ENCODE results near the gene TTLL9. TPM values are rescaled to one million over a fixed set of nuclear protein-coding genes. Genes with fewer than 3 reads are reported as not detected.

The TTLL9 gene
- total and polyA plus RNA-seq, 8 donors = 0.20 to 6.2 (median 2.3) TPM

DNA sequence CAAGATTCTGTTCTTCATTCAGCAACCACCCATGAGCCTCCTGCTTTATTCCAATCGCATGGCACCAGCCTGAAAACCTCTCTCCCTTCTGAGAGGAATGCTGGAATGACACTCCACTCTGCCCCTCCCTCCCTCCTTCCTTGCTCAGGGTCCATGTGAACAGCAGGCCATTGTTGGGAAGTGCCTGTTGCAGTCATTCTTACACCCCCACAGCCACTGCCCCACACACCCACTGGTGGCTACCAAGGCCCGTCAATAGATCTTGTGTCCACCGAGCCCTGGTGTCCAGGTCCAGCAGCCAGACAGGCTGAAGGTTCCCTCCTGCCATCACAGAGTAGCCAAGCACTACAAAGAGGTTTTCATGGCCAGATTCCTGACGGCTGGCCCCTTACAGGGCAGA lies 74.9 kb downstream of the TTLL9 start:
- Histone ChIP-seq H3K9me3 (no peaks in the 10 kb centered on the region), H3K4me1 (peaks cover 0 to 4% of the 10 kb centered on the region in 2 donors), H3K36me3 (peaks cover 0 to 79% of the 10 kb centered on the region in 2 donors), H3K27ac (no peak overlapping the region), H3K27me3 (no peaks in the 10 kb centered on the region), H3K4me3 (no peak overlapping the region)
- TF ChIP-seq, protein P1, sequence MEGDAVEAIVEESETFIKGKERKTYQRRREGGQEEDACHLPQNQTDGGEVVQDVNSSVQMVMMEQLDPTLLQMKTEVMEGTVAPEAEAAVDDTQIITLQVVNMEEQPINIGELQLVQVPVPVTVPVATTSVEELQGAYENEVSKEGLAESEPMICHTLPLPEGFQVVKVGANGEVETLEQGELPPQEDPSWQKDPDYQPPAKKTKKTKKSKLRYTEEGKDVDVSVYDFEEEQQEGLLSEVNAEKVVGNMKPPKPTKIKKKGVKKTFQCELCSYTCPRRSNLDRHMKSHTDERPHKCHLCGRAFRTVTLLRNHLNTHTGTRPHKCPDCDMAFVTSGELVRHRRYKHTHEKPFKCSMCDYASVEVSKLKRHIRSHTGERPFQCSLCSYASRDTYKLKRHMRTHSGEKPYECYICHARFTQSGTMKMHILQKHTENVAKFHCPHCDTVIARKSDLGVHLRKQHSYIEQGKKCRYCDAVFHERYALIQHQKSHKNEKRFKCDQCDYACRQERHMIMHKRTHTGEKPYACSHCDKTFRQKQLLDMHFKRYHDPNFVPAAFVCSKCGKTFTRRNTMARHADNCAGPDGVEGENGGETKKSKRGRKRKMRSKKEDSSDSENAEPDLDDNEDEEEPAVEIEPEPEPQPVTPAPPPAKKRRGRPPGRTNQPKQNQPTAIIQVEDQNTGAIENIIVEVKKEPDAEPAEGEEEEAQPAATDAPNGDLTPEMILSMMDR (IDR thresholded peaks at IDR 0.05) = no peak
- DNase-seq (no peak), ATAC-seq (no peak)
- intact Hi-C loops (cut with DNase I) = no loop called here

DNA sequence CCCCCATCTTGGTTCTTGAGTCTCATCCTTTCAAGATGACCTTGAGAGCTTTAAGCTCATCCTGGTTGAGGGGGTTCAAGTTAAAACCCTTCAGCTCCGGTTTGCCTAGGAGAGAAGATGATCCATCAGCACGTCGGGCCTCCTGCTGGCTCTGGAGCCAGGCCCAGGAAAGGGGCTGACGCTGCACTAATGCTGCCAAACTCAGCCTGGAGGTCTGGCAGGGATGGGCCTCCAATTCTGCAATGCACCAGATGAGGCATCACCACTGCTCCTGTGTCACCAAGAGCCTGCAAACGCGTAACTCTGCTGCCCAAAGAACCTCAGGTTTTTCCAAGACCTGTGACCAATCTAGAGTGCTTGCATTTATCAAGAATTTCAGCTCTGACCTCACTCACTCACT lies 75.4 kb downstream of the TTLL9 start:
- no peaks in the 10 kb centered on the region for H3K27me3 ChIP-seq
- peaks cover 3 to 8% of the 10 kb centered on the region in 2 donors for H3K4me1 ChIP-seq
- peaks cover 0 to 79% of the 10 kb centered on the region in 2 donors for H3K36me3 ChIP-seq
- no peak overlapping the region for H3K4me3 ChIP-seq
- peak in 1 of 4 donors; percentile 20 for DNase-seq
- TF ChIP-seq, protein P1 (IDR thresholded peaks at IDR 0.05) = no peak
- ATAC-seq = no peak
- H3K9me3 ChIP-seq = no peaks in the 10 kb centered on the region
- intact Hi-C loops (cut with DNase I) = no loop called here
- H3K27ac ChIP-seq = no peak overlapping the region

DNA sequence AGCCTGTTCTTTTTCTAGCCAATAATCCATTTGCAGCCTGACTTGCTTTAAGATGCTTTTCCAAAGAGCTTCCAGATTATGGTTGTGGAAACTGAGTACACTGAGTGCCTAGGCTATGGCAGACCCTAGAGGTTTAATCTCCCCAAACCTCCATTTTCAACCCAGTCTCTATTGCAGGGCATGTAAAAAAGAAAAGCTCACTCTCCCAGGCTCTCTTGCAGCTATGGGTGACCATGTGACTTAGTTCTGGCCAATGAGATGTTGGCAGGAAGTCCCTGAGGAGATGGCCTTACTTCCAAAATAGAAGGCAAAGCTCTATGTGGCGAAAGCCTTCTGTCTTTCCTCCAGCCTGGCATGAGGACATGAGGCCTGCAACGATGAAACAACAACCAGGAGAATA lies 77.6 kb downstream of the TTLL9 start:
- Histone ChIP-seq H3K27ac (no peak overlapping the region), H3K4me3 (no peak overlapping the region), H3K9me3 (no peaks in the 10 kb centered on the region), H3K4me1 (peaks cover 8 to 19% of the 10 kb centered on the region in 2 donors), H3K36me3 (peaks cover 0 to 67% of the 10 kb centered on the region in 2 donors), H3K27me3 (no peaks in the 10 kb centered on the region)
- TF ChIP-seq, protein P1 (IDR thresholded peaks at IDR 0.05) = no peak
- no peak for DNase-seq
- intact Hi-C loops (cut with DNase I) = no loop called here
- no peak for ATAC-seq

DNA sequence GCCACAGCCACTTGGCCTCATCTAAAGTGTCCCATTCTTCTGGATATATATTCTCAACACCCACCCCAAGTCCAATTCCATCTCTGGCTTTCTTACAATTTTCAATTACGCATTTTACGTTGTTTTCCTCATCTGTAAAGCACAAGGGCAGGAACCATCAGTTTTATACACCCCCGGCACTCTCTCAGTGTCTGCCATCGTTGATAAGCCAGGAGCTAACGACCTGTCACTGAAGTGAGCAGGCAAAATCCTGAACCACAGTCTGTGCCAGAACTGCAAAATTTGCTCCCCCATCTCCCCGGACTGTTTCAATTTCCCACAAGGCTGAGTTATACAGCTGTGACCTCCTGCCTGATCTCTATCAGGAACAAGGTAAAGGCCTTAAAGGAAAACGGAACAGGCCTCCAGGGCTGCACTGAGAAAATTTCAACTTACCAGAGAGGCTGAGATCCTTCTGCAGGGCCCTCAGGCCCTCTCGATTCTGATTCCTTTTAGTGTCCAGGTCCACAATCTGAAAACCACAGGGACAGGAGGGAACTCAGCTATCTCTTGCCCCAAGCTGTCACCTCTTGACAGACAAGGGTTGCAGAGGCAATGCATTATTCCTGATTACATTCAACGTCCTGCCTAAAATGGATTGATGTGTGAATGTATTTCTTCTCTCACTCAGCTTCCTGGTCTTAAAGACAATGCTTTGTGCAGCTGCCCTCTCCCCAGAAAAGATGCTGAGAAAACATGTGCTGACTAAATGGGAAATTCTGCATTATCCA lies 79.6 kb downstream of the TTLL9 start:
- TF ChIP-seq, protein P1 (IDR thresholded peaks at IDR 0.05) = no peak
- H3K4me1 ChIP-seq = peaks cover 8 to 19% of the 10 kb centered on the region in 2 donors
- H3K4me3 ChIP-seq = peak overlapping the region in 1 of 2 donors; percentile 94
- peaks cover 0 to 46% of the 10 kb centered on the region in 2 donors for H3K36me3 ChIP-seq
- no peaks in the 10 kb centered on the region for H3K9me3 ChIP-seq
- intact Hi-C loops (cut with DNase I) = loop anchor here in 1 of 2 donors (5.0 kb wide), 1 partner anchor 98 kb away; no protein-coding TSS in a partner anchor
- no peak for DNase-seq
- H3K27ac ChIP-seq = no peak overlapping the region
- no peak for ATAC-seq
- peaks cover 0 to 4% of the 10 kb centered on the region in 2 donors for H3K27me3 ChIP-seq

DNA sequence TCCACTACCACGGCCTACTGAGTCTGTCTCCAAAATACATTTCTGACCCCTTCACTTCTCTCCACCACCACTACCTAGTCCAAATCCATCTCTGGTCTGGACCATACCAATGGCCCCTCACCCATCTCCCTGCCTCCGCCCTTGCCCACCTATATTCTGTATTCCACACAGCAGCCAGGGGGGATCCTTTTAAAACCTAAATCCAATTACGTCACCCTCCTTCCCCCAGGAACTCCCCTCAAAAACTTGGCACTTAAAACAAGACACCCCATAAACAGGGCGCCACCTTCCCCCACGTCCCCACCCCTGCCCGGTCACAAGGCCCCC lies 80.7 kb downstream of the TTLL9 start:
- H3K27ac ChIP-seq = peak overlapping the region in 1 of 2 donors; percentile 73
- ATAC-seq = no peak

More for the DNA sequence above, 80.7 kb downstream of the TTLL9 start:
- intact Hi-C loops (cut with DNase I) = loop anchor here in 1 of 2 donors (5.0 kb wide), 1 partner anchor 99 kb away; no protein-coding TSS in a partner anchor
- H3K4me3 ChIP-seq = peak overlapping the region; percentile 94 to 100
- peaks cover 0 to 35% of the 10 kb centered on the region in 2 donors for H3K36me3 ChIP-seq
- H3K27me3 ChIP-seq = peaks cover 0 to 15% of the 10 kb centered on the region in 2 donors
- DNase-seq = no peak
- H3K9me3 ChIP-seq = no peaks in the 10 kb centered on the region
- H3K4me1 ChIP-seq = peaks cover 8 to 19% of the 10 kb centered on the region in 2 donors
- TF ChIP-seq, protein P1 (IDR thresholded peaks at IDR 0.05) = no peak
